IPS-20b (cell line): ENCODE data around the gene PCCA.
A peak's percentile ranks its signal among the peaks of the same experiment; 100 is the strongest.

Experiments used
- H3K27ac ChIP-seq: one replicate; pipeline ENCODE4 v1.5.1; 2013; ENCODE audit warnings: low read length
- H3K27me3 ChIP-seq: 2 replicates; pipeline ENCODE4 v1.6.1; 2013; ENCODE audit warnings: mild to moderate bottlenecking, low read length, inconsistent platforms; ENCODE audit not compliant: insufficient read depth
- H3K36me3 ChIP-seq: 2 replicates; pipeline ENCODE4 v1.6.1; 2013; ENCODE audit warnings: low read depth, mild to moderate bottlenecking, inconsistent platforms, low read length, moderate library complexity; ENCODE audit not compliant: insufficient read depth
- H3K4me1 ChIP-seq: 2 replicates; pipeline ENCODE4 v1.6.1; 2013; ENCODE audit warnings: mild to moderate bottlenecking, control low read depth, inconsistent platforms, low read length, moderate library complexity; ENCODE audit not compliant: insufficient read depth
- H3K4me3 ChIP-seq: 2 replicates; pipeline ENCODE4 v1.5.1; 2013; ENCODE audit warnings: mild to moderate bottlenecking, low read length, inconsistent platforms
- H3K9ac ChIP-seq: 2 replicates; pipeline ENCODE4 v1.6.1; 2013; ENCODE audit warnings: low read depth, mild to moderate bottlenecking, inconsistent platforms, low read length, moderate library complexity
- H3K9me3 ChIP-seq: 2 replicates; pipeline ENCODE4 v1.6.1; 2013; ENCODE audit warnings: mild to moderate bottlenecking, low read depth, low read length, inconsistent platforms; ENCODE audit not compliant: insufficient read depth

Gene PCCA

GRCh38 chr13:100088644-100089464, at the start of gene PCCA:
Gene PCCA, plus strand, starts transcription at chr13:100089093. Its CDS starts 28 bp downstream, at chr13:100089121.
- H3K4me3 ChIP-seq: peak within 1 kb of the TSS; percentile 76
- H3K36me3 ChIP-seq: peaks cover 22% of the 10 kb centered on the region
- H3K27ac ChIP-seq: peak within 1 kb of the TSS; percentile 51
- H3K4me1 ChIP-seq: peaks cover 7% of the 10 kb centered on the region
- no peaks in the 10 kb centered on the region for H3K9me3 ChIP-seq
- H3K27me3 ChIP-seq: no peaks in the 10 kb centered on the region
- H3K9ac ChIP-seq: peak within 1 kb of the TSS; percentile 73

DNA sequence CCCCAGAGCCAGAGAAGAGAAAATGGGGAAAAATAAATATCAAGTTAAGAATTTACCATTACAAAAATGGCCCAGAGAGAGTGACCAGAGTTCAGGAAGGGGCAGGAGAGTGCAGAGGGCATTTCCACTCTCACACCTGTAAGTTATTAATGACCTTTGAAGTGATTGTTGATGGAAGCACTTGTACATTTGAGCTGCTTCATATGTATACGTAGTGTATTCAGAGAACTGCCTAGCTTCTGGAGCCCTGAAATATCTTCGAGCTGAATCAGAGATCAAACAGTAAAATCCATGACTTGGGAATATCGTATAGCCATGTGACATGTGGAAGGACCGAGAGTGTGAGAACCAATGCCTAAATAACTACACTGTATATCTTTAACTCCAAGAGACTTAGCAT, 49.2 kb upstream of the PCCA start:
- Histone ChIP-seq H3K9me3 (no peaks in the 10 kb centered on the region), H3K27ac (no peak overlapping the region), H3K4me3 (no peak overlapping the region), H3K36me3 (no peaks in the 10 kb centered on the region), H3K4me1 (no peaks in the 10 kb centered on the region), H3K9ac (no peak overlapping the region), H3K27me3 (no peaks in the 10 kb centered on the region)

DNA sequence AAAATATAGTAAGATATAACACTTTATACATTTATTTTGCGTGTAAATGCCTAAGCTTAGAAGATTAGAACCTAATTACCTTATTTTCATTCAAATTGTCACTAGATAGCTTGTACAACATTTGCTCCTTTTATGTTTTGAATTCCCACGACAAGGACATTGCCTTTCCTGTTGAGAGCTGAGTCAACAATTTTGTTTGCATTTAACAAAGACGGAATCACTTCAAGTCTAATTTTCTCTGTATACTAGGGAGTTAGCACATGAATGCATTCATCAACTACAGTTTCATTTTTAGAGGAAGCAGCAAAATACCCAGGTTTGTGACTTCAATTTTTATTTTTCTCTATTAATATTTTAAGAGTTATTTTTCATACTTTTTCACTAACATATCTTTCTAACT, 48.7 kb upstream of the PCCA start:
- H3K9me3 ChIP-seq: no peaks in the 10 kb centered on the region
- no peaks in the 10 kb centered on the region for H3K36me3 ChIP-seq
- H3K27ac ChIP-seq: no peak overlapping the region
- no peaks in the 10 kb centered on the region for H3K4me1 ChIP-seq
- H3K9ac ChIP-seq: no peak overlapping the region
- no peak overlapping the region for H3K4me3 ChIP-seq
- H3K27me3 ChIP-seq: no peaks in the 10 kb centered on the region

DNA sequence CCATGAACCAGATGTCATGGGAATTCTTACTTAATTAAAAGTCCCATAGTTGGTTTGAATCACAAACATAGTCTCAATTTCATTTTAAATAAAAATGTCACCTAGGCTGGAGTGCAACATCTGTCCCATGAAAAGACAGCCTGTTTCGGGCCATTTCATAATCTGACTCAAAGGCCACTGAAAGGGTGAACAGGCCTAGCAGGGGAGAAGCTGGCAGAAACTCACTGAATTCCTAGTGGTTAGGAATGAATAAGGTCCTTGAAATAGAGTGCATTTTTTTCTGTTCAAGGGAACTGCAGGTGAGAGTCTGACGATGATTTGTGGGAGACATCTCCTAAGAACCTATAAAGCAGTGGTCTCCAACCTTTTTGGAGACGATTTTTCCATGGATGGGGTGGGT, 44.0 kb upstream of the PCCA start:
- H3K27ac ChIP-seq: no peak overlapping the region
- no peaks in the 10 kb centered on the region for H3K9me3 ChIP-seq
- no peak overlapping the region for H3K4me3 ChIP-seq
- H3K27me3 ChIP-seq: no peaks in the 10 kb centered on the region
- H3K36me3 ChIP-seq: no peaks in the 10 kb centered on the region
- no peak overlapping the region for H3K9ac ChIP-seq
- H3K4me1 ChIP-seq: no peaks in the 10 kb centered on the region; the same call in 1 of the 2 replicates

DNA sequence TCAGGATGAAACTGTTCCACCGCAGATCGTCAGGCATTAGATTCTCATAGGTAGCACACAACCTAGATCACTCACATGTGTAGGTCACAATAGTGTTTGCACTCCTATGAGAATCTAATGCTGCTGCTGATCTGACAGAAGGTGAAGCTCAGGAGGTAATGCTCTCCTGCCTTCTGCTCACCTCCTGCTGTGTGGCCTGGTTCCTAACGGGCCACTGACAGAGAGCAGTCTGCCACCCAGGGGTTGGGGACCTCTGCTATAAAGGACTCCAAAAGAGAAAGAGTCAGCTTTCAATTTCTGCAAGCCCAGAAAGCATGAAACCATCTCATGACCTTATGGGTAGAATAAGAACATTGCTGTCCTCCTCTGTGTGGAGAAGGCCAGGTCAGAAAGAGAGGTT, 43.5 kb upstream of the PCCA start:
- H3K9ac ChIP-seq: no peak overlapping the region
- H3K9me3 ChIP-seq: no peaks in the 10 kb centered on the region
- no peak overlapping the region for H3K4me3 ChIP-seq
- H3K36me3 ChIP-seq: no peaks in the 10 kb centered on the region
- H3K4me1 ChIP-seq: no peaks in the 10 kb centered on the region; the same call in 1 of the 2 replicates
- H3K27me3 ChIP-seq: no peaks in the 10 kb centered on the region
- no peak overlapping the region for H3K27ac ChIP-seq

GRCh38 chr13:100051070-100051469, 37.8 kb upstream of the PCCA start:
- H3K27ac ChIP-seq: no peak overlapping the region
- no peaks in the 10 kb centered on the region for H3K27me3 ChIP-seq
- H3K9ac ChIP-seq: peak overlapping the region; percentile 54; the same call in 1 of the 2 replicates
- H3K36me3 ChIP-seq: no peaks in the 10 kb centered on the region
- H3K4me1 ChIP-seq: peaks cover 13% of the 10 kb centered on the region; the same call in 1 of the 2 replicates
- H3K9me3 ChIP-seq: no peaks in the 10 kb centered on the region
- no peak overlapping the region; the same call in 1 of the 2 replicates for H3K4me3 ChIP-seq

- H3K27ac ChIP-seq: no peak overlapping the region
- no peaks in the 10 kb centered on the region for H3K27me3 ChIP-seq
- no peak overlapping the region for H3K4me3 ChIP-seq
- H3K9ac ChIP-seq: no peak overlapping the region
- peaks cover 2% of the 10 kb centered on the region for H3K4me1 ChIP-seq
- no peaks in the 10 kb centered on the region for H3K36me3 ChIP-seq
- peaks cover 3% of the 10 kb centered on the region; the same call in 1 of the 2 replicates for H3K9me3 ChIP-seq
Measured at GRCh38 chr13:100059827-100060226, 29.1 kb upstream of the PCCA start.

- no peaks in the 10 kb centered on the region; the same call in 1 of the 2 replicates for H3K4me1 ChIP-seq
- no peaks in the 10 kb centered on the region for H3K36me3 ChIP-seq
- H3K27me3 ChIP-seq: no peaks in the 10 kb centered on the region
- no peak overlapping the region for H3K27ac ChIP-seq
- H3K4me3 ChIP-seq: no peak overlapping the region
- peaks cover 3% of the 10 kb centered on the region; the same call in 1 of the 2 replicates for H3K9me3 ChIP-seq
- H3K9ac ChIP-seq: no peak overlapping the region
Measured at GRCh38 chr13:100063333-100063732, 25.6 kb upstream of the PCCA start.

- Histone ChIP-seq H3K27ac (no peak overlapping the region), H3K9ac (no peak overlapping the region), H3K4me1 (no peaks in the 10 kb centered on the region; the same call in 1 of the 2 replicates), H3K4me3 (no peak overlapping the region), H3K36me3 (no peaks in the 10 kb centered on the region), H3K9me3 (peaks cover 3% of the 10 kb centered on the region; the same call in 1 of the 2 replicates), H3K27me3 (no peaks in the 10 kb centered on the region)
Measured at GRCh38 chr13:100063906-100064305, 25.0 kb upstream of the PCCA start.

DNA sequence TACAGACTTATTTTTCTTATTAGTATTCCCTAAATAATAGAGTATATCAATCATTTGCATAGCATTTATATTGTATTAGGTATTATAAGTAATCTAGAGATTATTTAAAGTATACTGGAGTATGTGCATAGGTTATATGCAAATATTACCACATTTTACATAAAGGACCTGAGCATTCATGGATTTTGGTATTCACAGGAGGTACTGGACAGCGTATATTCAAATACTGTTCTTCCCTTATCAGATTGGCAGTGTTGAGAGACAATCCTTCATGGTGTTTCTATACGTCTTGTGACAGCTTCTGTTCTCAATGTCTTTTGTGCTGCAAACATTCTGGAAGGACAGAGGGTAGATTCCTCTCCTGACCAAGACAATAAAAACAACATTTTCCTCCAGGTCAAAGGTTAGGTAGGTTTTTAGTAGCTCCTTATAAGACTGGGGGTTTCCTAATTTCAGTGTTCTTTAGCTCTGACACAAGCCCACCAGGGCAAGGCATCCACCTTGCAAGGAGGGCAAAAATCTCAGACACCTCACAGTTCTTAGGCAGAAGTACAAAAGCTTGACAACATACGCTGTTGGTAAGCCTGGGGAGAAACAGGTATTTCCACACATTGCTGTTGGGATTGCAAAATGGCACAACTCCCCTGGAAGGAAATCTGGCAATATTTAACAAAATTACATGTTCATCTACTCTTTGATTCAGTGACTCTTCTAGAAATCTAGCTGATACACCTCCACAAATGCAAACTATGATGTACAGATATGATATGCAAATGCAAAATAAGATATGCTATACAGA, 20.6 kb upstream of the PCCA start:
- Histone ChIP-seq H3K4me1 (no peaks in the 10 kb centered on the region; the same call in 1 of the 2 replicates), H3K9me3 (no peaks in the 10 kb centered on the region), H3K36me3 (no peaks in the 10 kb centered on the region), H3K27ac (no peak overlapping the region), H3K4me3 (no peak overlapping the region), H3K9ac (peak overlapping the region; percentile 27; the same call in 1 of the 2 replicates), H3K27me3 (no peaks in the 10 kb centered on the region)

DNA sequence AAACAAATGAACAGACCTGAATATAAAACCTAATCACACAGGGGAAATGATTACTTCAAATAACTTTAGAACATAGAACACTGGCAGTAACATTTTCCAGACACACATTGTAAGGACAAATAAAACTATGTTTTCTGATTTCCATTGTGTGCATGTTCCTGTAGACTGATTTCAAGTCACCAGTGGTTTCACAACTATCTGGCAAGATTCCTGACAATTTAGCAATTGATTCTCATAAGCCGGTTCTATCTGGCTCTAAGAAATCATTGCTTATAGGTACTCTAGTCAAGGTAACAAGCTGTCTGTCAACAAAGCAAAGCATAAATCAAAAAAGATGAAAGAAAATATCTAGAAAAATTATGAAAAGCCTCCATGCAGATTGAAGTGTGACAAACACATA, 19.6 kb upstream of the PCCA start:
- Histone ChIP-seq H3K36me3 (no peaks in the 10 kb centered on the region), H3K27me3 (no peaks in the 10 kb centered on the region), H3K27ac (no peak overlapping the region), H3K4me1 (no peaks in the 10 kb centered on the region), H3K9me3 (no peaks in the 10 kb centered on the region), H3K4me3 (no peak overlapping the region), H3K9ac (no peak overlapping the region)
